Activated CD8-positive, alpha-beta memory T cell treated with anti-CD3 and anti-CD28 coated beads for 24 hours (primary cell): Measurements from ENCODE around the gene CNP.

Source experiments
- DNase-seq: peaks from one replicate; pipeline ENCODE4 v3.0.0-alpha.2; 2020

CNP gene

DNA sequence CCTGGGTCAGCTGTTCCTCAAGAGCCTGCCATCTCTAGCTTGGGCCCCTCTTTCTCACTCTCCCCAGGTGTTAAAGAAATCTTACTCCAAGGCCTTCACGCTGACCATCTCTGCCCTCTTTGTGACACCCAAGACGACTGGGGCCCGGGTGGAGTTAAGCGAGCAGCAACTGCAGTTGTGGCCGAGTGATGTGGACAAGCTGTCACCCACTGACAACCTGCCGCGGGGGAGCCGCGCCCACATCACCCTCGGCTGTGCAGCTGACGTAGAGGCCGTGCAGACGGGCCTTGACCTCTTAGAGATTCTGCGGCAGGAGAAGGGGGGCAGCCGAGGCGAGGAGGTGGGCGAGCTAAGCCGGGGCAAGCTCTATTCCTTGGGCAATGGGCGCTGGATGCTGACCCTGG, 6.8 kb downstream of the CNP start:
- no peak for DNase-seq

DNA sequence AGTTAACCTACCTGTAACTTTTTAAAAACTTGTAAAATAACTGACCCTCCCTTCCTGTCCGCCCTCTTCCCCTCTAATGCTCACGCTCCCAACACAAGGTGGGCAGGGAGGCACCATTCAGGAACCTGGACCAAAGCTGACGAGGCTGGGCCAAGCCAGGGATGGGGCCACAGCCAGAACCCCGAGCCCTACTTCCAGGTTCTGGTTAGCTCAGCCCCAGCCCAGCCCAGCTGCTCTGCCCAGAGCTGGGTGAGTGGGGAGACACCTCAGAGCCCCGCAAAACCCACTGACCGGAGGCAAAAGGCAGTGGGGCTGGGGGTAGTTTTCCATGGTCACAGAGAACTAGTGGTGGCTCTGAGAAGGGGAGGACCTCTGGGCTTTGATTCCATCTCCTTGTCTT, 7.4 kb downstream of the CNP start:
- DNase-seq, result no peak

DNA sequence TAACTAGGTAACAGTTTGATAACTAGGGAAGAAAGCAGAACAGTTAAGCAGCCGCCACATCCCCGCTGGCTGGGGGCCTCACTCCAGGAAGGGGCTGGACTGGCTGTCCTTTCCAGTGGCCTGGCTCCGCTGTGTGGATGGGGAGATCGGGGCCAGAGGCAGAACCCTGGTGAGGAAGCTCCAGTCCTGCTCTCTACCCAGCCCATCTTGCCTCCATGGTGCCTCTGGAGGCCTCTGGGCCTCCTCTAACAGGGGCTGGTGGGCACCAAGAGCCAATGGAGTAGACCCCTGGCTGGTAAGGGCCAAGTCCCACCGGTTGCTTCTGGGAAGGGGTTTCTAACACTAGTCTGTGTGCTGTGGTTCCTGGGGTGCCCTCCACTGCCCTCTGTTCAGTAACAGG, 8.1 kb downstream of the CNP start:
- no peak for DNase-seq

DNA sequence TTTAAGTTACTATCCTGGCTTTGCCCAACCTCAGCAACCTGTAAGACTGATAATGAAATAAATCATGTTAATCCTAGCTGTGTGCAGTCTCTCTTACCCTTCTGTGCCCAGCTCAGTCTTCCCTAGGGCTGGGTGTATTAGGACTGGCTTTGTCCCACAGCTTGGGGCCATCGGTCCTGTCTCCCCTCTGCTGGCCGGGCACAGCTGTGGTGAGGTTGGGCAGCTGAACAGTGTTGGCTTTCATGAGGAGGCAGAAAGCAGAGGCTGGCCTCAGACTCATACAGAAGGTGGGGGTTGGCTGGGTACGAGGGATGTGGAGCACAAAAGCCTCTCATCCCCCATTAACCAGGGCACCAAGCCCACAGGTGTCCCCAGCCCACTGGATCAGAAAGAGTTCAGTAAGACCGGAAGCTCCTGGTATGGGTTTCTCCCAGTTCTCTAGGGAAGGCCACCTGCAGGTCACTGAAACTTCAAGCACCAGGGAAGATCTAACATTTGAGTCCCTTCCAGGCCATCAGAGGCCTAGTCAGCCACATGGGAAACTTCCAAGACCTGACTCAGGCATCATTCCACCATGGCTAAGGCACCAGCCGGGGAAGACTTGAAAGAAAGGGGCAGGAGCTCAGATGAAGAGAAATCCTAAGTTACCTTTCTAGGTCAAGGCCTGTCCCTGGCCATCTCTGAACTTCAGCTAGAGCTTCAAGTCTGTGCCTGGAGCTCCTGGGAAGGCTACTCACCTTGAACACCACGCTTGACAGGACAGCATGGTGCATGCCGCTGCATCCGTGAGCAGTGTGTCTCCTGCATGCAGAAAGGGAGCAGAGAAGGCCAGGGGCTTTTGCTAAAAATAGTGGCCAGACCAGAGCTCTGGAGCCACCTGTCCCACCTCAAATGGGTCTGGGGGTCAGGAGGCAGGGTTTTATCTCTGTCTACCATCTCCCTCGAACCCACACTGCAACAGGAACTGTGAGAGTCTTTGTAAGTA, 8.8 kb downstream of the CNP start:
- DNase-seq, result no peak

DNA sequence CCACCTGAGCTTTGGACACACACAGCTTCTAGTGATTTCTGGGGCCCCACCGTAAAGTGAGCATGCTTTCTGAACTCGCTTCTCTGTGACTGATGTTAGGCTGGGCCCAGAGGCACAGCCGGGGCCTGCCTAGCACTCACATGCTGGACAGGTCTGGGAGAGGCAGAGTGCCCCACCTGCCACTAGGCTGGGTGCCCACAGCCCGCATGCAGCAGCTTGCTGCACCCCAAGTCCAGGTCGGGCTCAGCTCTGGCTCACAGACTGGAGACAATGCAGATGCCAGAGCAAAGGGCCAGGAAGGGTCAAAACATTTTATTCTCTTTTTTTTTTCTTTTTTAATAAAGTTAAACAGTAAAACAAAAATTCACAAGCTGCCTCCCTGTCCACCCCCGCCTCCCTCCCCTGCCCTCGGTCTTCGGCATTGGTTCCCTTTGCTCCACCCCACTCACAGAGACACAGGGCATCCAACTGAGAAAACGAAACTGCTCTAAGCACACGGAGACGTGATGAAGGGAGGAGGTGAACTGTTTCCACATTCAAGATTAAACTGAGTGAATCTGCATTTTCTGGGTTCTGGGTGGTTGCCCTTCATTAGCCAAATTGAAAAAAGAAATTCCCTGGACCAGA, 9.7 kb downstream of the CNP start:
- no peak for DNase-seq

DNA sequence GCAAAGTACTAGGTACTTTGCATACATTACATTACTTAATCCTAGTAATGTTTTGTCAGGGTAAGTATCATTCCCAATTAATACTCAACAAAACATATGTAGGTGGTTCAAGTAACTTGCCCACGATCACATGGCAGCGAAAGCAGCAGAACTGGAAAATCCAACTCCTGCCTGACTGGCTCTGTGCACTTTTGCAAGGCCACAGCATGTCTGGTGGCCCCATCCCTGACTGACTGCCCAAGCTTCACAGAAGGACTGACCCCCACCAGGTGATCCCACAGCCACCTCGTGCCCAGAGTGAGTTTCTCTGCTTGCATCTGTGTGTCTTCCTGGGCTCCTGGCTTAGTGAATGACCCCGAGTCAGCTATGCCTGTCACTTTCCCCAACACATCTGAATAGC, 11.4 kb downstream of the CNP start:
- DNase-seq, result no peak

DNA sequence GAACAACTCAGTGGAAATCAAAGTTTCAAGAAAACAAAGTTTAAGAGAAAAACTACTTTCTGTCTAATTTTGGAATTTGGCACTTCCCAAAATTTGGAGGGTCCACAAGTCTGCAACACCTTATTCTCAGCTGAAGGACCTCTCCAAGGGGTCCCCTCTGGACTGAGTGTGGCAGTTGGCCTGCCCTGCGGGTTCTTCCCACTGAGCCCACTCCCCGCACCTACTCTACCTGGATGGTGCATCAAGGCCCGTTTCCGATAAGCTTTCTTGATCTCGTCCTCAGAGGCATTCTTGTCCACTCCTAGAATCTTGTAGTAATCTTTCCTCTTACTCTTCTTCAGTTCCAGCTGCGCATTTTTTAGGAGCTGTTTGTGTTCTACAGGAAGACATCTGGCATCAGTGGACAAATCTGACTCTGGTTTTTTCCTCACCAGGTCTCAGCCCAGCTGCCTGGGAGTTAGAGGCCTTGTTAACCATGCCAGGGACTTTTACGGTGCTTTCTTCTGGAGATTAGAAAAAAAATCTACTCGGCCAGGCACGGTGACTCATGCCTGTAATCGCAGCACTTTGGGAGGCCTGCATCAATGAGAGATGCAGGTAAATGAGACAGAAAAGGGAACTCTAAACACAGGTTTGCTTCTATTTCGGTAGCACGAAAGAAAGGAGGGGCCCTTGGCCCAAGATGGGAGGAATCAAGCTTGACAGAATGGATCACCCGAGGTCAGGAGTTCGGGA, 15.6 kb downstream of the CNP start:
- no peak for DNase-seq

DNA sequence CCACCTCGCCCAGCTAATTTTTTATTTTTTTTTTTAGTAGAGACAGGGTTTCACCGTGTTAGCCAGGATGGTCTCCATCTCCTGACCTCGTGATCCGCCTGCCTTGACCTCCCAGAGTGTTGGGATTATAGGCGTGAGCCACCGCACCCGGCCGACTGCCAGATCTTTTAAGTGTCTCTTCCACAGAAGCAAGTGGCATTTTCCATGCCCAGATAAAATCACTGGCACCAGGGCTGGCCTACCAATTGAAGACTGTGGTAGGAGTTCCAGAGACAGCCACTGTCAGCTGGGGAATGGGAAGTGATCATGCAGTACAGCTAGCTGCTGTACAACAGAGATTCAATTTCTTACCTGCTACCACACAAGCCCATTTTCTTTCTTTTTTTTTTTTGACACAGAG, 17.9 kb downstream of the CNP start:
- no peak for DNase-seq

DNA sequence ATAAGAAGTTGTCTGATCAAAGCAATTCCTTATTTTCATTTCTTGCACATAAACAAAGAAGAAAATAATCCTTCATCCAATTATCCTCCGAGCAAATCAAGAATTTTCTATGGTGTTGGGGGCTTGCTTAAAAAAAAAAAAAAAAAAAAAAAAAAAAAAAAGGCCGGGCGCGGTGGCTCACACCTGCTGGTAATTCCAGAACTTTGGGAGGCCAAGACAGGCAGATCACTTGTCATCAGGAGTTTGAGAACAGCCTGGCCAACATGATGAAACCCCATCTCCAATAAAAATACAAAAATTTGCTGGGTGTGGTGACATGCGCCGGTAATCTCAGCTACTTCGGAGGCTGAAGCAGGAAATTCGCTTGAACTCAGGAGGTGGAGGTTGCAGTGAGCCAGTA, 19.3 kb downstream of the CNP start:
- no peak for DNase-seq

DNA sequence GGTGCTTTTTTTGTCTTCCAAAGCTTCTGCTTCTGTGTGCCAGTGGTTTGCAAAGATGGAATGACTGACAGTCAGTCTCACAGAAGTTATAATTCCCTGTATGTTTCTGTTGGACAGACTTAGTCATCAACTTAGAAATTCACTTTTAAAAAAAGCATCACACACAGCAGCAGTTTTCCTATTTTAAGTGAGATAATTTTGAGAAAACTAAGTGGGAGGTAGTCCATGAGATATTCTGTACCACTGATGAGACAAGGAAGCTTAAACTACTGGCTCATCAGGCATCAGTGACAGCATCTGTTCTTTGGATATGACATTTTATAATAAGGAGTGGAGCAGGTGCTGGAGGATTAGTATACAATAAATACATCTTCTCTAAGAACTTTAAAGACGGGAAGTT, 20.0 kb downstream of the CNP start:
- no peak for DNase-seq

DNA sequence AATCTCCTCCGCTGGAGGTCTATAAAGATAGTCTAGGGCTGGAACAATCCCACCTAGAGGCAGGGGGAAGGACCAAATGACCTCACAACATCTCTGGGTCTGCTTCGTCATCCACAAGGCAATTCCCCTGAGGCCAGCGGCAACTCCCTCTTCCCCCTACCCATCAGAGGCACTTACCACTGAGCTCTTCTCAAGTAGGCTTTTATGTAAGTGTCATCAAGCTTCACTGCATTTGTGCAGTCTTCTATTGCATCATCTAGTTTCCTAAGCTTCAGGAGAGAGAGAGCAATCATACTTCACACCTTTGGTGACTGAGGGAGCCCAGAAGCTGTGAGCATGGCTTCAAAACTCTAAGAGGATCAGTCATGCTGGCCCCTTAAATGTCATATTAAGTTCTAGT, 21.0 kb downstream of the CNP start:
- no peak for DNase-seq

DNA sequence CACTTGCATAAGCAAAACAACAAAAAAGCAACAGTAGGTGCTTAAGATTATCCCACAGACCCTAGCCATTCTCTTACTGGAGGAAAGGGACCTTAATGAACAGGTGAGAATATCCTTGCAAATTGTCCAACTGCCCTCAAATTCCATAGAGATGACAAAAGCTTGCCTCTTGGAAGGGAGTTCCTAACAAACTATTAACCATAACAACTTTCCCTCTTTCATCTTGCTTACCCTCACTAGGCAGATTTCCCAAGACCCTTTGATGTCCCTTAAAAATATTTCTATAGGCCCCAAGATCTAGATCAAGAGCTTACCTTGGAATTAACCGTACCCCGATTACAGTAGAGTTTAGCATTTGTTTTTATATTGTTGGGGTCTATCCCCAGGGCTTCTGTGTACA, 21.8 kb downstream of the CNP start:
- DNase-seq, result no peak

DNA sequence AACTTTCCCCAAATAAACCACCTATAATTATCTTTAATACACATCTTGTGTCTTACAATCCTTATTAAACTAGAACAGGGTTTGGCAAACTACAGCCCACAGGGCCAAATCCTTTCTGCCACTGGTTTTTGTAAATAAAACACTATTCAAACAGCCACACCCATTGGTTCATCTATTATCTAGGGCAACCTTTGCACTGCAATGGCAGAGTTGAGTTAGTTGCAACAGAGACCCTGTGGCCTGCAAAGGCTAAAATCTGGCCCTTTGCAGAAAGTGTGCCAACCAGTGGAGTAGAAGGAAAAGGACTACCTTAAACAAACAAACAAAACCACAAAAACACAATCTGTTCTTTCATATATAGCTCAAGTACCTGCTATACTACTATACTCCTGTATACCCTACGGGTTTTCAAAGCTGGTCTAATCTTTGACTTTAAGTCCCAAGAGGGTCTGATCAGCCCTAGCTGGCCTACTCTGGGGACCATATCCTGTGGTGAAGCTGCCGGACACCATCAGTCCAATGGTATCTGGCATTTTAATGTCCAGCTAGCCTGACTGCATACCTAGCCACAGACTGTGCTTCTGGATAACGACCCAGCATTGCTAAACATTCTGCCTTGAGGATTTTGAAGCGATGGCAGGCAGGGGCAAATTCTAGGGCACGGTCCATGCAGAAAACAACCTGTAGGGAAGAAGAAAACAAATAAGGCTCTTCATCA, 23.3 kb downstream of the CNP start:
- DNase-seq, result no peak

DNA sequence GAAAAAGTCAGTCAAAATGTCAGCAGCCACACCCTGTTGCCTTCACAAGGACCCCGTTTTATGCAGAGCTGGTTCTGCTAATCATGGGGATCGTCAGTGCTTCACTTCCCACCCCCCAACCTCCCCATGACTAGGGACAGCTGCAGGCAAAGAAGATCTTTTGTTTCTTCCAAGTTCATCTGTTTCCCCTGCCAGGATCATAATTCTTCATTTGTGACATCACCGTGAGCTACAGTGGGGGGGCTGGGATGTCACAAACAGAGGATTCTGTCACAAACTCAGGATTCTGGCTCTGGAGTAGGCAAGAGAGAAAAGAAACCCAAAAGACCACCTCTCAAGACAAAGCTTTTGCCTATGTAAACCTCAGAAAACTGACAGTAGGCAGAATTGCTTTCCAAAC, 26.0 kb downstream of the CNP start:
- DNase-seq, result no peak

DNA sequence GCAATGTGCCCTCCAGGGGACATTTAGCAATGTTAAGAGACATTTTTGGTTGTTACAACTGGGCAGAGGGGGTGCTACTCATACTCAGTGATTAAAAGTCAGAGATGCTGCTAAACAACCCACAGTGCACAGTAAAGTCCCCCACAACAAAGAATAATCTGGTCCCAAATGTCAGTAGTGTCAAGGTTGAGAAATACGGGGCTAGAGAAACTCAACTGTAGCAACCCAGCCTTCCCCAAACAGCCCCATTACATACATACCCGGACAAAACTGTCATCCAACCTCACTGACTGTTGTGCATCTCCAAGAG, 30.2 kb downstream of the CNP start:
- DNase-seq, result no peak

DNA sequence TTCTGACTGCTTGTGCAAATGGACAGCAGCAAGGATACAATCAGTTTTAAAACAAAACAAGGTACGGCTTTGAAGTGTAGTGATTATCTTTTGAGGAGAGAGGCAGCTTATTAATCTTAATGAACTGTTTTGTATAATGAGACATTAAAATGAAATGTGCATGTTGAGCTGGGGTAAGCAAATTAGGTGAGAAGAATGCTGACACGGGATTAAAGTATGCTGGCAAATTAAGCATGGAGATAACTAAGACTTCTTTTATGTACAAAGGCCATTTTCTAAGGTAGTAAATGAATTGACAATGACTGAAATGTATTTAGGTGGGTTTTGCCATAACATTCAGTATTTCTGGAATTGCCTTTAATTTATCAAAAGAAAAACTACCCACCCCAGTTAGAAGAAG, 31.9 kb downstream of the CNP start:
- DNase-seq, result no peak

DNA sequence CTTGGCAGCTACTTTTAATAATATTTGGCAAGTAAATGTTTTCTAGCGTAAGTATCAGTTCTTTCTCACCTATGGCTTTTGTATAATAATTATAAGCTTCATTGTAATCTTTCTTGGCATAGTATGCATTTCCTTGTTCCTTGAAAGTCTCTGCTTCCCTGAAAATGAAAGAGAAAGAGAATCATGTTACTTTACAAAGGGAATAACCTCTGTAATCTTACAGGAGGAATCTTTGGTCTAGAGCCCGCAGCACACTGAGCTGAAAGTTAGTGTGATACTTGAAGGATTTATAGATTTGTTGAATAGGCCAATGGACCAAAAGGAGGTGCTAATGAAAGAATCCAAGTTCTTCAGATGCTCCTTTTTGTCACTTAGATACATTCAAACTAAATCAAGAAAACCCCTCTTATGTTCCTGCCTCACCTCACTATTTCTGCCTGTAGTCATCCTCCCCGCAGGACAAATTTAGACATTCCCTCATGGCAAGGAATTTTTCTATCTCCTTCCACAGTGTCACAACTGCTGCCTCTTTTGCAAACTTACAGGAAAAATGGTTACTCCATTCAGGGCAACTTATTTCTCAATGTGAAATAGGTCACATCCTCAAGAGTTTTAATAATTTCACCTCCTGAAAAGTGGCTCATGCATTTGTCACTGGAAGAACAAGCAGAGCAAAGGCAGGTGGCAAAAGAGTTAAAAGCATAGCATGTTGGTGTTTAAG, 34.0 kb downstream of the CNP start:
- no peak for DNase-seq

DNA sequence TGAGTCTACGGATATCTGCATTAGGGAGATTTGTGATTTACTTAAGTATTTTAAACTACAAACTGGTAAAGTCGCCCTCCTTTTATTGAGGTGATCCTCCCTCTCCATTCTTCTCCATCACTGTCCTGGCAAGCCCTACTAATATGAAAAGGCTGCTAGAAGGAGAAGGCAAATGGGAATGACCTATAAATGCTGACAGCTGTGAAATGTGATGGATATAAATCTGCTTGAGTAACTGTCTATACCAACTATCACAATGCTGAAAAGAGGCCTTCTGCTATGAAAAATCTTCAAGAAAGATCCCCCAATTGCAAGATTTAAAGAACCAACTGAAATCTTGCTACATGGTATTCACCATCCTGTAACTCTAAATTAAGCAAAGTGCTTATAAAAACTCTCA, 35.1 kb downstream of the CNP start:
- no peak for DNase-seq

DNA sequence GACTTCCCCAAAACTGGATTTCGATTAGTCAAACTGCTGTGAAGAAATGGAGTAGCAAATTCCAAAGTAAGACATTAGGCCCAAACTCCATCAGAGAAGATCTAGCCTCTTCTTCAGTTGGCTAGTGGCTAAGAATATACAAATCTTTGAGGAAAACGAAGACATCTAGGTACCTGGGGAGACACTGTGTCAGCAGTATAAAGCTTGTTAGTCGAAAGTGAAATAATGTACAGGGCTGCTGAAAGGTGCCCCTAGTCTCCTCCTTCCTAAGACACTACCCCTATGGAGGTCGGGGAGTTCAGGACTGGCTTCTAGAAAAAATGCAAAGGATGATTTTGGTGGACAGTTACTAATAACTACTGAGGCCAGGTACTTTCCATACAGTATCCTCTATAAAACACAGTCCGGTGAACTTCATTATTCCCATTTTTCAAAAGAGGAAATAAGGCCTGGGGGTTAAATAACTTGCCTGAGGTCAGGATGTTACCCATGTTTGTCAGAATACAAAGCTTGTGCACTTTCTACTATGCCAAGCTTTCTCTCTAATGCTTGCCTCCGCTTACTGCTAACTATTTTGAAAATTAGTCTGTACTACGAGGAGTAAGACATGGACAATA, 35.7 kb downstream of the CNP start:
- DNase-seq, result no peak

DNA sequence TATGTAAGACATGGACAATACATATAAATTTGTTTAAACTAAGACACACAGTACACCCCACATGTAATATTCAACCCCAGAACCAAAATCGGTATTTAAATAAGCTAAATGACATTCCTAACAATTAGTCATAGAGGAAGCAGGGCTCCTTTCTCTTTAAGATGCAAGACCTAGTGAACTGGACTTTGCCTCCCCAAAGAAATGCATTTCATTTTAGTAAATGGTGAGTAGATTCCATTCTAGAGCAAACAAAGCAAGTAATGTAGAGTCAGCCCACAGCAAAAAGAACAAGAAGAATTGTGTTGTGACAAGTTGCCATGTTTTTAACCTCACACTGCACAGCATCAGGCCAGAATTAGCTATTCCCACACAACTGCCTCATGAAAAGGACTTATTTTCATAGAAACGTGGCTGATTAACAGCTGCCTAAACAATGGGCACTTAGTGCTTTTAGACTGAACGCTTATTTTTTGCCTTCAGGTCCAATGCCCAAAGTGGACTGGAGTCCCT, 36.3 kb downstream of the CNP start:
- no peak for DNase-seq

DNA sequence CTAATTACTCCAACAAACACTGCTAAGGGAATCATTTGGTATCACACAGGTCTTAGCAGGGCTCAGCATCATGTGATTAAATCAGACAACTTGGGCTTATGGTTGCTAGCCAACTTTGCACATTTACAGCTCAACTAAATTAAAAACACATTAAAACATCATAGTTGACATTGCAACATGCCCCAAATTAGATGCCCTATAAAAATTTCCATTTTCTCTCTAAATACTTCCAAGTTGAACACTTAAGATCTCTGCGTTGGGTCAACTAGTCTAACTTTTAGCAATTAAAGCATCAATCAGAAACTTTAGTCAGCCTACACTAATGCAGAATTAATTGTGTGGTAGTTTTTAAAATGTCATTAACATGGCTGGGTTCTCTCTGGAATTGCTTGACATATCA, 38.6 kb downstream of the CNP start:
- DNase-seq, result no peak

DNA sequence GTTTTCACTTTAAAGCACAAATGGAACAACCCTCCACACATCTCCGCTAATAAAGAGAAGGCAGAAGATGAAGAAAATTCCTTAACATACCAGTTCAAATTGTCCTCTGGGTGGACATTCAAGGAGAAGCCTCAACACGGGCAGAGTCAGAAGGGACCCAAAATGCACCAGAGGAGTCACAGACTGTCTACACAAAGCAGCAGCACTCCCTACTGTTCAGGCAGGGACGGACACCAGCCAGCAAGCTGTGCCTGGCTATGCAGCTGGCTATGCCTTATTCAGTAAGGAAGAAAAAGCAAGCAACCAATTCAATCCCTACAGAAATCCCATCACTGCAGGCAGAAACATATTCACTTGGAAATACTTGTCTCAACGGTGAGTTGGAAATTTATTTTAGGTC, 42.6 kb downstream of the CNP start:
- no peak for DNase-seq
